Gastroesophageal sphincter (tissue), 3 donors: ENCODE data around the gene ZBTB12.

Experiments used
- POLR2AphosphoS5 ChIP-seq: sonication (generic); formaldehyde crosslinking; IDR thresholded peaks from one replicate; pipeline ENCODE4 v1.6.1; 2017; ENCODE audit warnings: antibody characterized with exemption
- TF ChIP-seq, protein P1 (sequence below), 4 experiments: fragments of 200-600 bp in 2 of 4; fragments of 450-650 bp in 2 of 4; sonication (generic) in 1 of 4; IDR thresholded peaks; one replicate each; pipeline ENCODE4 v1.5.1; 2017 to 2019; ENCODE audit warnings: antibody characterized with exemption in 4 of 4, mild to moderate bottlenecking in 2 of 4, moderate library complexity in 2 of 4

DNA sequence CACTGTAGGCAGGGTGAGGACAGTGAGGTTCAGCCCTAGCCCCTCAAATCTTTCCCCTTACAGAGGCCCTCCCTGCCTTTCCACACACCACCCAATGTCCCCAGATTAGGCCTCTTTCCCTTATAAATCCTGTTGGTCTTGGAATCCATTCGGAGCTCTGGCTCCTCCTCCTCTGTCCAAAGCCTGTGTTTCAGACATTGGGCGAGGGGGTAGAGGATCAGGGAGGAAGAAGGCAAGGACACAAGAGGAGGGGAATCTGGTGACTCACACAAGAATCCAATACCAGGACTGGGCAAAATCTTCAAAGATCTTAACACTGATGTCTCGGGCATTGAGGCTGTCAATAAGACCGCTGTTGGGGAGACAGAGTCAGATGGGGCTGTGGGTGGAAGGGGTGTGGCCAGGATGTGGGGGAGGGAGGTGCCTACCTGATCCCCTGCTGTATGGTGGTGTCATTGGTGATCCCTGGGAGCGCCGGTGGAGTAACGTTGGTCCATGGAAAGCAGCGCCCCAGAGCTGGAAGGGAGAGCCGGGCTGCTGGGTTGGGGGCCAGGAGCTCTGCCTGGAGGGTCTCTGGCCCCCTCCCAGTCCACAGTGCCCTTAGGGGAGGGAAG lies 30.7 kb downstream of the ZBTB12 start:
- no peak for TF ChIP-seq POLR2AphosphoS5
- TF ChIP-seq, protein P1, sequence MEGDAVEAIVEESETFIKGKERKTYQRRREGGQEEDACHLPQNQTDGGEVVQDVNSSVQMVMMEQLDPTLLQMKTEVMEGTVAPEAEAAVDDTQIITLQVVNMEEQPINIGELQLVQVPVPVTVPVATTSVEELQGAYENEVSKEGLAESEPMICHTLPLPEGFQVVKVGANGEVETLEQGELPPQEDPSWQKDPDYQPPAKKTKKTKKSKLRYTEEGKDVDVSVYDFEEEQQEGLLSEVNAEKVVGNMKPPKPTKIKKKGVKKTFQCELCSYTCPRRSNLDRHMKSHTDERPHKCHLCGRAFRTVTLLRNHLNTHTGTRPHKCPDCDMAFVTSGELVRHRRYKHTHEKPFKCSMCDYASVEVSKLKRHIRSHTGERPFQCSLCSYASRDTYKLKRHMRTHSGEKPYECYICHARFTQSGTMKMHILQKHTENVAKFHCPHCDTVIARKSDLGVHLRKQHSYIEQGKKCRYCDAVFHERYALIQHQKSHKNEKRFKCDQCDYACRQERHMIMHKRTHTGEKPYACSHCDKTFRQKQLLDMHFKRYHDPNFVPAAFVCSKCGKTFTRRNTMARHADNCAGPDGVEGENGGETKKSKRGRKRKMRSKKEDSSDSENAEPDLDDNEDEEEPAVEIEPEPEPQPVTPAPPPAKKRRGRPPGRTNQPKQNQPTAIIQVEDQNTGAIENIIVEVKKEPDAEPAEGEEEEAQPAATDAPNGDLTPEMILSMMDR (IDR thresholded peaks at IDR 0.05) = no peak
